Prostate gland (tissue), 2 donors: ENCODE results near the gene ABCA9.

Experiments
- CTCF ChIP-seq, 4 experiments: fragments of 200-600 bp in 2 of 4; fragments of 450-650 bp in 2 of 4; sonication (generic) in 2 of 4; IDR thresholded peaks; 1 replicate in 3 of 4; 2 replicates in 1 of 4; pipeline ENCODE4 v1.5.1; 2016 to 2019; ENCODE audit warnings: antibody characterized with exemption in 4 of 4, mild to moderate bottlenecking in 2 of 4, moderate library complexity in 2 of 4
- POLR2A ChIP-seq: fragments of 450-650 bp; IDR thresholded peaks from one replicate; pipeline ENCODE4 v1.6.1; 2016; ENCODE audit warnings: antibody characterized with exemption, mild to moderate bottlenecking
- POLR2AphosphoS5 ChIP-seq: sonication (generic); formaldehyde crosslinking; IDR thresholded peaks from one replicate; pipeline ENCODE4 v1.6.1; 2017; ENCODE audit warnings: antibody characterized with exemption

- no peak for TF ChIP-seq CTCF (IDR thresholded peaks at IDR 0.05)
- TF ChIP-seq POLR2A = no peak
- TF ChIP-seq POLR2AphosphoS5 = no peak
Observed at GRCh38 chr17:69066482-69066881, 5.8 kb upstream of the ABCA9 start.
